Endothelial cell of umbilical vein (primary cell): ENCODE data around the gene AGPAT1. TPM values are rescaled to one million over a fixed set of nuclear protein-coding genes. Genes with fewer than 3 reads are reported as not detected.

Source experiments
- BruUV-seq: library from RNA; stranded (reverse); fragments of 400-500 nt; replicated peaks from 2 replicates; lab custom pipeline; 2021; lab: Mats Ljungman, UMichigan
- CTCF ChIA-PET: fragments of 300-600, 350-600 bp; sonication (Branson Sonifier 250); formaldehyde crosslinking; loops from one replicate; lab custom pipeline; 2021; ENCODE audit warnings: antibody characterized with exemption, inconsistent platforms; lab: Charles Lee
- POLR2A ChIA-PET: fragments of 300-600, 350-600 bp; sonication (Branson Sonifier 250); formaldehyde crosslinking; loops from one replicate; lab custom pipeline; 2021; ENCODE audit warnings: antibody characterized with exemption, inconsistent platforms; lab: Charles Lee
- DNase-seq: peaks from one replicate; pipeline ENCODE4 v3.0.0-alpha.2; 2011; ENCODE audit warnings: low read depth, low spot score
- FAIRE-seq: peaks from 2 replicates; lab custom pipeline; 2011; peaks lifted over from hg19 to GRCh38; lab: Jason Lieb, UNC
- H2AFZ ChIP-seq: 2 replicates; pipeline ENCODE4 v1.6.0; 2012; ENCODE audit warnings: low read depth, low read length, control low read depth, inconsistent platforms
- H3K27ac ChIP-seq: 2 replicates; pipeline ENCODE4 v1.5.1; 2011; ENCODE audit warnings: low read depth, mild to moderate bottlenecking, control low read depth, low read length, moderate library complexity; ENCODE audit not compliant: insufficient read depth
- H3K27me3 ChIP-seq, 2 experiments: 2 replicates each; pipeline versions ENCODE4 v1.6.0 to v1.6.1; 2011; ENCODE audit warnings: low read length in 2 of 2, mixed read lengths in 1 of 2; ENCODE audit not compliant: control insufficient read depth in 2 of 2, insufficient read depth in 2 of 2
- H3K36me3 ChIP-seq, 2 experiments: 2 replicates in 1 of 2; 3 replicates in 1 of 2; pipeline ENCODE4 v1.5.1; 2011; ENCODE audit warnings: low read length in 2 of 2, mild to moderate bottlenecking in 1 of 2, moderate library complexity in 1 of 2; ENCODE audit not compliant: control insufficient read depth in 2 of 2, insufficient read depth in 2 of 2; ENCODE audit errors: extremely low read depth in 1 of 2
- H3K4me1 ChIP-seq: 3 replicates; pipeline ENCODE4 v1.5.1; 2011; ENCODE audit warnings: mild to moderate bottlenecking, low read length; ENCODE audit not compliant: control insufficient read depth, insufficient read depth; ENCODE audit errors: extremely low read depth
- H3K4me2 ChIP-seq: 2 replicates; pipeline ENCODE4 v1.6.1; 2011; ENCODE audit warnings: low read length, control low read depth, mixed read lengths; ENCODE audit not compliant: insufficient read depth
- H3K4me3 ChIP-seq, 3 experiments: fragments of 200-600 bp in 1 of 3; sonication (generic), shearing (Covaris generic) in 1 of 3; replicated peaks in 1 of 3; 2 replicates each; pipeline ENCODE4 v1.5.1; 2011 to 2016; ENCODE audit warnings: control low read depth in 3 of 3, low read length in 3 of 3, mild to moderate bottlenecking in 2 of 3, inconsistent platforms in 1 of 3, low read depth in 1 of 3, moderate library complexity in 1 of 3; ENCODE audit not compliant: insufficient read depth in 1 of 3
- H3K79me2 ChIP-seq: 2 replicates; pipeline ENCODE4 v1.6.0; 2012; ENCODE audit warnings: low read length, inconsistent platforms; ENCODE audit not compliant: control insufficient read depth, insufficient read depth
- H3K9ac ChIP-seq: replicated peaks from 2 replicates; pipeline ENCODE3; 2011; ENCODE audit warnings: low read length, control low read depth; ENCODE audit not compliant: insufficient read depth; ENCODE audit errors: extremely low read depth
- H3K9me1 ChIP-seq: replicated peaks from 3 replicates; pipeline ENCODE4 v1.6.0; 2011; ENCODE audit warnings: mild to moderate bottlenecking, low read length; ENCODE audit not compliant: control insufficient read depth, insufficient read depth; ENCODE audit errors: extremely low read depth
- H3K9me3 ChIP-seq: replicated peaks from 2 replicates; pipeline ENCODE4 v1.5.1; 2012; ENCODE audit warnings: low read length, inconsistent platforms; ENCODE audit not compliant: control insufficient read depth, insufficient read depth
- H4K20me1 ChIP-seq: replicated peaks from 2 replicates; pipeline ENCODE3; 2011; ENCODE audit warnings: mild to moderate bottlenecking, low read length; ENCODE audit not compliant: control insufficient read depth, insufficient read depth; ENCODE audit errors: extremely low read depth
- EZH2 ChIP-seq: IDR thresholded peaks from 2 replicates; pipeline ENCODE4 v1.6.1; 2012; ENCODE audit warnings: borderline replicate concordance, low read depth, mild to moderate bottlenecking, moderate library complexity, low read length, inconsistent platforms; ENCODE audit not compliant: severe bottlenecking
- FOS ChIP-seq: IDR thresholded peaks from 2 replicates; pipeline ENCODE4 v1.6.1; 2011; ENCODE audit warnings: mild to moderate bottlenecking, low read length, moderate library complexity, borderline replicate concordance; ENCODE audit not compliant: insufficient read depth
- GATA2 ChIP-seq: IDR thresholded peaks from 2 replicates; pipeline ENCODE4 v1.7.0; 2011; ENCODE audit warnings: low read depth, mild to moderate bottlenecking, moderate library complexity, mixed read lengths, low read length; ENCODE audit not compliant: insufficient read length, insufficient read depth
- POLR2AphosphoS5 ChIP-seq: IDR thresholded peaks from 2 replicates; pipeline ENCODE4 v1.6.1; 2012; ENCODE audit warnings: low read depth, mild to moderate bottlenecking, control low read depth, low read length, moderate library complexity; ENCODE audit not compliant: insufficient read depth
- dilution Hi-C: fragments of 300-500 bp; cut with MboI; formaldehyde crosslinking; loops from one replicate; pipeline ENCODE4 v1.15.0; 2019; ENCODE audit warnings: low sequenced_read_pairs; ENCODE audit not compliant: extremely low pct_ligation_motif_present
- intact Hi-C: fragments of 100-400 bp; cut with micrococcal nuclease; formaldehyde crosslinking; loops from one replicate; pipeline ENCODE4 v1.10.0; 2022
- polyA plus RNA-seq, 4 experiments: library from polyadenylated mRNA; depleted of rRNA in 3 of 4; stranded (reverse) in 3 of 4; unstranded in 1 of 4; fragments of >200 nt; gene quantifications; 2 replicates each; pipeline versions ENCODE4 v1.2.1 to v1.2.3, GENCODE V29; 2011 to 2012; ENCODE audit warnings: missing spikeins in 1 of 4
- total RNA-seq: library from RNA; stranded (reverse); gene quantifications from 2 replicates; pipeline ENCODE4 v1.2.3, GENCODE V29; 2021

The AGPAT1 gene
- total and polyA plus RNA-seq, 2 donors (not counting 3 experiments of a cell fraction or from before 2014, with no cell fraction given) = 38.4 to 132 TPM

DNA sequence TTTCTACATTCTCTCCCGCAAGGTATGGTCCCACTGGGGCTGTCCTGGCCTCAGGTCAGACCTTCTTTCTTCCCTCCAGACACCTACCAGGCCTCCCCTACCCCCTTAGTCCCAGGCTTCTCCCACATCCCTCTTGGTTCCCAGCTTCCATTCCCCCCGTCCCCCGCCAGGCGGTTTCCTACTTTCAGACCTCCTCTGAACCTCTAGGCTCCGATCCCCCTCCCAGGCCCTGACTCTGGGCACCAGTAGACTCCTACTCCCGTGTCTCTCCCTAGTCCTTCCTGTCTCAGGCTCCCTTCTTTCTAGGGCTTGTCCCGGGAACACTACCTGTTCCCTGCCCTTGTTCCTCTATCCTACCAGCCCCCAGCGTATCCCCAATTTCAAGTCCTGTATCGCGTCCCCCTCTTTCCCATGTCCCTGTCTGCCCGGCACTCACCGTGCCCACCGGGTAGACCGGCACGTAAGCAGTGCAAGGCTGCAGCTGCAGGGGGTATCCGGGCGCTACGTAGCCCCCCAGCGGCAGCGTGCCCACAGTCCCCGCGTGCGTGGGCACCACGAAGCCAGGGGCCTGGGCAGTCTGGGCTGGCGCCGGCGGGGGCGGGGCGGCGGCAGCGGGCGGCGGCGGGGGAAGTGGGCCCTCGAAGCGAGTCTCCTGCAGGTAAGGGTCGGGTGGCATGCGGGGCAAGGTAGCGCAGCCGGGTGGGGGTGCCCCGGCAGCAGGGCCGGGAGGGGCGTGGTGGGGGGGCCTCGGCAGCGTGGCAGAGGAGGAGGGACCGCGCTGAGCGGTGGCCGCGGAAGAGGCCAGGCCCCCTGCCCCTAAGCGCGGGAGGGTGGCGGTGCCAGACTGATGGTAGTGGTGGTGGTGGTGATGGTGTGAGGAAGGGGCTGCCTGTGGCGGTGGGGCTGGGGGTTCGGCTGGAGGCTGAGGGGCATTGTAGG lies 25.7 kb downstream of the AGPAT1 start:
- intact Hi-C loops (no loop called here), dilution Hi-C loops (no loop called here)
- H3K27me3 ChIP-seq = peaks cover 24 to 27% of the 10 kb centered on the region in 2 experiments
- BruUV-seq = no TSS peak
- no peak overlapping the region for H3K9ac ChIP-seq
- FAIRE-seq (no peak), DNase-seq (no peak)
- no peaks in the 10 kb centered on the region for H3K36me3 ChIP-seq
- peaks cover 22% of the 10 kb centered on the region for H3K4me1 ChIP-seq
- TF ChIP-seq POLR2AphosphoS5 (no peak), EZH2 (peak; percentile 41), FOS (no peak)
- H3K9me3 ChIP-seq = no peaks in the 10 kb centered on the region
- ChIA-PET CTCF (interaction anchor here (1.1 kb wide), 1 partner anchor 14 kb away, joined by 3 read pairs; no protein-coding TSS in a partner anchor), POLR2A (no interaction called here)
- H3K4me2 ChIP-seq = no peak overlapping the region
- no peaks in the 10 kb centered on the region for H4K20me1 ChIP-seq
- H2AFZ ChIP-seq = no peak overlapping the region
- H3K9me1 ChIP-seq = no peaks in the 10 kb centered on the region
- no peak overlapping the region for H3K4me3 ChIP-seq
- peaks cover 4% of the 10 kb centered on the region for H3K79me2 ChIP-seq
- H3K27ac ChIP-seq = no peak overlapping the region

DNA sequence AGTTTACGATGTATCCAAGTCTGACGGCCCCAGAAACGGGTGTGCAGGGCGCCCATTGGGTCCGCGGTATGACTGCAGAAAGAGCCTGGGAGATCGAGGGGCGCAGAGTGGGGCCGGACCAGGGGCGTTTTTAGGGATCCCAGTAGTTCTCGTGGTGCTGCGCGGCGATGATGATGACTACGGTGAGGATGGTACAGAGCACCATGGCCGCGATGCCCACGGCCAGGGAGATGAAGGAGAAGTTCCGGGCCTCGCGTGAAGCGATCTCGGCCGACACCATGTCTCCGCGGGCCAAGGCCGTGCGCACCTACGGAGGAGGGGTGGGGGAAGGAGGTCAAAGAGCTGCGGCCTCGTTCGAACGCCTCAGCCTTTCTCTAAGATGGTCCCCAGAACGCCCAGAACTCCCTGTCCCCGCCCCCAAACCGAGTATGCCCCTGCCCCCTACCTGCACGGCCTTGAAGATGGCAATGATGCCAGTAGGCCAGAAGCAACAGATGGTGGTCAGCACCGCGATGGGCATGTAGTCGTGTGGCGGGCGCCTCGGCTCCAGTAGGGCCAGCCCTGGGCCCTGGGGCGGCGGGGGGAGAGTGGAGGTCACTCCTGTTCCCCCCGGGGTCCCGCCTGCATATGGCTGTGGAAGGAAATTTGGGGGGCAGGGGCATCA lies 26.7 kb downstream of the AGPAT1 start:
- intact Hi-C loops (no loop called here), dilution Hi-C loops (no loop called here)
- peaks cover 24 to 27% of the 10 kb centered on the region in 2 experiments for H3K27me3 ChIP-seq
- no peaks in the 10 kb centered on the region for H3K9me1 ChIP-seq
- FAIRE-seq (no peak), DNase-seq (no peak)
- no peaks in the 10 kb centered on the region for H3K9me3 ChIP-seq
- ChIA-PET CTCF (interaction anchor here (0.8 to 2.8 kb wide), 8 partner anchors 11 to 46 kb away, joined by 3 to 12 read pairs (median 4); partner anchors contain the start of genes AGPAT1, ATF6B and FKBPL), POLR2A (interaction anchor here (0.5 to 0.8 kb wide), 2 partner anchors 18 to 47 kb away, joined by 4 to 5 read pairs; no protein-coding TSS in a partner anchor)
- H3K4me2 ChIP-seq = peak overlapping the region; percentile 59
- TF ChIP-seq GATA2 = no peak
- peak; percentile 21 for TF ChIP-seq EZH2
- H3K4me3 ChIP-seq = peak overlapping the region; percentile 11 to 53 (median 30)
- no peak overlapping the region for H3K9ac ChIP-seq
- H4K20me1 ChIP-seq = no peaks in the 10 kb centered on the region
- H2AFZ ChIP-seq = peak overlapping the region; percentile 92
- no TSS peak for BruUV-seq
- H3K4me1 ChIP-seq = peaks cover 16% of the 10 kb centered on the region
- no peaks in the 10 kb centered on the region for H3K79me2 ChIP-seq
- no peak overlapping the region for H3K27ac ChIP-seq
- H3K36me3 ChIP-seq = no peaks in the 10 kb centered on the region
